Subcutaneous adipose tissue (tissue), 4 donors: ENCODE results near the gene CRYBA1. TPM values are rescaled to one million over a fixed set of nuclear protein-coding genes. Genes with fewer than 3 reads are reported as not detected.

ENCODE experiments used
- total RNA-seq, 4 donors: library from RNA; depleted of rRNA; stranded (reverse); fragments of >200 nt; gene quantifications; one replicate each; pipeline ENCODE4 v1.1.0, GENCODE V29; 2016
- TF ChIP-seq, protein P1 (sequence below): fragments of 450-650 bp; IDR thresholded peaks from one replicate; pipeline ENCODE4 v1.5.1; 2016; ENCODE audit warnings: low read depth, mild to moderate bottlenecking, control low read depth, antibody characterized with exemption, moderate library complexity

The CRYBA1 gene
- total RNA-seq, 4 donors from 2014 or later = not detected

DNA sequence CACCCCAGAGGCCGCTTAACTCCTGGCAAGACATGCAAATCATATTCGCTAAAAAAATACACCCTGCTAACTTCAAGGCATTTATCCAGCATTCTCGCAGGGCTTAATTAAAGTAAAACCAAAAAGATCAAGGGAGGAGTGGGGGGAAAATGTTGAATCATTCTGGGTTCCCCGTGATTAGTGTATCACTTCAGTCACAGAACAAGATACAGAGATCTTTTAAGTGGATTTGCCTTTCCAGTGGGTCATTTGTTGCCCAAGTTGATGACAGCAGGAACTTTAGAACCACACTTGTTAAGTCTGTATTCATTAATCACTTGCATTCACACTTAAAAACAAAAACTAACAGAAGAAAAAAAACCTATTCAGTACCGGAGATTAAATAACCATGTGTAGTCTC lies 17.3 kb downstream of the CRYBA1 start:
- TF ChIP-seq, protein P1, sequence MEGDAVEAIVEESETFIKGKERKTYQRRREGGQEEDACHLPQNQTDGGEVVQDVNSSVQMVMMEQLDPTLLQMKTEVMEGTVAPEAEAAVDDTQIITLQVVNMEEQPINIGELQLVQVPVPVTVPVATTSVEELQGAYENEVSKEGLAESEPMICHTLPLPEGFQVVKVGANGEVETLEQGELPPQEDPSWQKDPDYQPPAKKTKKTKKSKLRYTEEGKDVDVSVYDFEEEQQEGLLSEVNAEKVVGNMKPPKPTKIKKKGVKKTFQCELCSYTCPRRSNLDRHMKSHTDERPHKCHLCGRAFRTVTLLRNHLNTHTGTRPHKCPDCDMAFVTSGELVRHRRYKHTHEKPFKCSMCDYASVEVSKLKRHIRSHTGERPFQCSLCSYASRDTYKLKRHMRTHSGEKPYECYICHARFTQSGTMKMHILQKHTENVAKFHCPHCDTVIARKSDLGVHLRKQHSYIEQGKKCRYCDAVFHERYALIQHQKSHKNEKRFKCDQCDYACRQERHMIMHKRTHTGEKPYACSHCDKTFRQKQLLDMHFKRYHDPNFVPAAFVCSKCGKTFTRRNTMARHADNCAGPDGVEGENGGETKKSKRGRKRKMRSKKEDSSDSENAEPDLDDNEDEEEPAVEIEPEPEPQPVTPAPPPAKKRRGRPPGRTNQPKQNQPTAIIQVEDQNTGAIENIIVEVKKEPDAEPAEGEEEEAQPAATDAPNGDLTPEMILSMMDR = no peak

DNA sequence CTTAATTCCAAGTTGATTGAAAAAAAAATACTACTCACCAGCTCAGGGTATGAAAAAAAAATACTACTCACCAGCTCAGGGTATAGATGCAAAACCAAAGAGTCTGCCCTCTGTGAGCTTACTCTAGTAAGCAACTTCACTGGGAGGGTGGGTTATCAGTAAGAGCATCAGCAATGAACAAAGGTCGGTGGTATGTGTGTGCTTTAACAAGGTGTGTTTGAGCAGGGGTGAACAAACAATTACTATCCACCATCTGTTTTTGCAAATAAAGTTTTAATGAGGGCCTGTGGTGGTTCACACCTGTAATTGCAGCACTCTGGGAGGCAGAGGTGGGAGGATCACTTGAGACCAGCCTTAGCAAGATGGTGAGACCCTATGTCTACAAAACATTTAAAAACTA lies 27.3 kb downstream of the CRYBA1 start:
- TF ChIP-seq, protein P1 = no peak

- TF ChIP-seq, protein P1 = no peak
Observed at GRCh38 chr17:29278692-29279091, 32.0 kb downstream of the CRYBA1 start.

DNA sequence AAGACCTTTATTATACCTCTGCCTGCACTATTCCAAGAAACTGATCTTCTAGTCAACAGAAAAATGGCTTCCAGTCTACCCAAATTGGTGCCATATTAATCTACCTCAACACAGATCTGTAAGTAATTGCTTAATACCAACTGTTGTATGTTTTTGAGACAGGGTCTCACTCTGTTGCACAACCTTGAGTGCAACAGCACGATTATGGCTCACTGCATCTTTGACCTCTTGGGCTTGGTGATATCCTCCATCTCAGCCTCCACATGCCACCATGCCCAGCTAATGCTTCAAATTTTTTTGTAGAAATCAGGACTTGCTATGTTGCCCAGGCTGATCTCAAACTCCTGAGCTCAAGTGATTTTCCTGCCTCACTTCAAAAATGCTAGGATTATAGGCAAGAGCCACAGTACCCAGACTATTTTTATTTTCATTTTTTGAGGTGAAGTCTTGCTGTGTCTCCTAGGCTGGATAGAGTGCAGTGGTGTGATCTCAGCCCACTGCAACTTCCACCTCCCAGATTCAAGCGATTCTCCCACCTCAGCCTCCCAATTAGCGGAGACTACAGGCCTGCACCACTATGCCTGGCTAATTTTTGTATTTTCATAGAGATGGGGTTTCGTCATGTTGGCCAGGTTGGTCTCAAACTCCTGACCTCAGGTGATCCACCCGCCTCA lies 32.9 kb downstream of the CRYBA1 start:
- TF ChIP-seq, protein P1 = no peak

DNA sequence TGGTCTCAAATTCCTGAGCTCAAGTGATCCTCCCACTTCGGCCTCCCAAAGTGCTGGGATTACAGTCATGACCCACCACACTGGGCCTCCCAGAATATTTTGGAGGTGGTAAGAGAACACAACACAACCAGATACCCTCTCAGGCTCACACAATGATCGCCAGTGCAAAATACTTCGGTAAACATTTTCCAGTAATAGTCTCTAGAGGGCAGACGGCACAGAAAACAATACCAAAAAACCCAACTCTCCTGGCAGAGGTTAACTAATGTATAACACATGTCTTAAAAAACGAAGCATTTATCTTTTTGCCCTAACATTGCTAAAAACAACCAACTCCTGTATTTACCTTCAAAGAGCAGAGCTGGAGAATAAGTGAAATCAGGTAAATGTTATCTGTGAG lies 36.8 kb downstream of the CRYBA1 start:
- TF ChIP-seq, protein P1 = no peak

GRCh38 chr17:29283961-29284360 lies 37.3 kb downstream of the CRYBA1 start:
- TF ChIP-seq, protein P1 = no peak

DNA sequence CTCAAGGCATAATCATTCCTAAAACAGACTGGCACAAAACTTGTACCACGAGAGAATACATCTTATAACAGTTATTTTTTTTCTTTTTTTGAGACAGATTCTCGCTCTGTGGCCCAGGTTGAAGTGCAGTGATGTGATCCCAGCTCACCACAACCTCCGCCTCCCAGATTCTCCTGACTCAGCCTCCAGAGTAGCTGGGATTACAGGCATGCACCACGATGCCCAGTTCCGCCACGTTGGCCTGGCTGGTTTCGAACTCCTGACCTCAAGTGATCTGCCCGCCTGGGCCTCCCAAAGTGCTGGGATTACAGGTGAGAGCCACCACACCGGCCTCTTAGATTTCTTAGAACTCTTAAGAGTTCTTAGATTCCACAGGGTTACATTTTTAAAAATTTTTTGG lies 43.2 kb downstream of the CRYBA1 start:
- TF ChIP-seq, protein P1 = no peak
